Epithelial cell of alveolus of lung (primary cell): ENCODE data around the gene EIF3I. TPM values are rescaled to one million over a fixed set of nuclear protein-coding genes. Genes with fewer than 3 reads are reported as not detected.

Experiments
- total RNA-seq: library from RNA; depleted of rRNA; stranded (reverse); fragments of >200 nt; gene quantifications from 2 replicates; pipeline ENCODE4 v1.2.1, GENCODE V29; 2015

The EIF3I gene
- total RNA-seq = 255 and 401 TPM in 2 replicates

GRCh38 chr1:32221980-32222755 is at the start of gene EIF3I, which contains the start of gene TMEM234:
Gene EIF3I (plus strand): TSS chr1:32222407. CDS start chr1:32222442, 35 bp downstream.
Gene TMEM234 (minus strand): TSS chr1:32222353. CDS start chr1:32222322, 31 bp downstream.

GRCh38 chr1:32179443-32180185 is 42.6 kb upstream of the EIF3I start, which contains the start of gene TXLNA:
Gene TXLNA (plus strand): TSS chr1:32179675. CDS start chr1:32180346, 671 bp downstream.

DNA sequence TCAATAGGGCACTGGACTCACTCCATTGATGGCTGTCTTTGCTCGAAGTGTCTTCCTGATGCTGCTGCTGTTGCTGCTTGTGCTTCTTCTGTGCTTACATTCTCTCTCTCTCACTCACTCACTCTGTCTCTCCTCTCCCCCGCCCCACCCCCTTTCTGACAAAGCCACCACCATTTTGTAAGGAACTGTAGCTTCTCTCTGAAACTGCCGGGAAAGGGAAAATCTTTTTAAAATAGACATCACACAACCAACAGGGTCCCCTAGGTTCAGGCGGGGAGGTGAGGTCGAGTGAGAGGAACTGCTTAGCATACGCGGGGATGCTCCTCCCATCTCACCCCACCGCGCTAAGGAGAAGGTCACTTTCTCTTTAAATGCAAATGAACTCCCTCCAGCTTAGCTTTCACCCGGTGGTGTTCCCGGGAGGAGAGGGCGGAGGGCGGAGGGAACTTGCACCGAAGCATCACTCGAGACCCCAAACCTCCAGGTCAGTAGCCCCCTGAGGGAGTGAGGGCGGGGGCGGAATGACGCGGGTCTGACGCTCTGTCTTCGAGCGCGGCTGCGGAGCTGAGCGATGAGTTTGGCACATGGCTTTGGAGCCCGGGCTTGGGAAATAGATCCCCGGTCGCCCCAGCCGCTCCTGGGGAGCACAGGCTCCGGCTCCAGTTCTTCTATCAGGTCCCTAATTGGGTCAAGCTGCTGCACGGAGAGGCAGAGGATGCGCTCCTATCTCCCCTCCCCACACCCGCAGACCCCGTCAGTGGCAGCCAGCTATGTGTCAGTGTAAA is 21.8 kb upstream of the EIF3I start, which contains the start of gene CCDC28B:
Gene CCDC28B (plus strand): TSS at position 370 of the 785 bp plus-strand sequence. CDS start 1,341 bp downstream, outside the sequence.

GRCh38 chr1:32205401-32206370 is 16.5 kb upstream of the EIF3I start, which contains the start of gene IQCC:
Gene IQCC (plus strand): TSS chr1:32205671. CDS start chr1:32205682, 11 bp downstream.

GRCh38 chr1:32208891-32209328 is 13.3 kb upstream of the EIF3I start, which contains the start of gene DCDC2B:
Gene DCDC2B (plus strand): TSS chr1:32209089. CDS start chr1:32209094, 5 bp downstream.

DNA sequence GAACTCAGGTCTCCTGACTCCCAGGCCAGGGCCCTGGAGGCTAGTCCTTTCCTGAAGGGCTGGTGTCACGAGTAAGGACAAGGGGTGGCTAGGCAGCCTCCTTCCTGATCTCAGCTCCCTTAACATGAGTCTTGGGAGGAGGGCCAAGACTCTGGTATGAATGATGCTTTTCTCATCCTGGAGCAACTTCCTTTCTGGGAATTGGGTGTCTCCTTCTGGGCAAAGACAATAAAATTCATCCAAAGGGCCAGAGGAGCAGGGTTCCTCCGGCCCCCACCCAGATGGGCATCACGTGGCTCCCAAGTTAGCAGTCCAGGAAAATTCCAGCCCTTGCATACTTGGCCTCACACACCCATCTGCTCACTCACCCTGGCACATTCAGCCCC is 24.7 kb downstream of the EIF3I start, which contains the start of gene FAM167B:
Gene FAM167B (plus strand): TSS at position 335 of the 386 bp plus-strand sequence. CDS start 200 bp downstream, outside the sequence.

DNA sequence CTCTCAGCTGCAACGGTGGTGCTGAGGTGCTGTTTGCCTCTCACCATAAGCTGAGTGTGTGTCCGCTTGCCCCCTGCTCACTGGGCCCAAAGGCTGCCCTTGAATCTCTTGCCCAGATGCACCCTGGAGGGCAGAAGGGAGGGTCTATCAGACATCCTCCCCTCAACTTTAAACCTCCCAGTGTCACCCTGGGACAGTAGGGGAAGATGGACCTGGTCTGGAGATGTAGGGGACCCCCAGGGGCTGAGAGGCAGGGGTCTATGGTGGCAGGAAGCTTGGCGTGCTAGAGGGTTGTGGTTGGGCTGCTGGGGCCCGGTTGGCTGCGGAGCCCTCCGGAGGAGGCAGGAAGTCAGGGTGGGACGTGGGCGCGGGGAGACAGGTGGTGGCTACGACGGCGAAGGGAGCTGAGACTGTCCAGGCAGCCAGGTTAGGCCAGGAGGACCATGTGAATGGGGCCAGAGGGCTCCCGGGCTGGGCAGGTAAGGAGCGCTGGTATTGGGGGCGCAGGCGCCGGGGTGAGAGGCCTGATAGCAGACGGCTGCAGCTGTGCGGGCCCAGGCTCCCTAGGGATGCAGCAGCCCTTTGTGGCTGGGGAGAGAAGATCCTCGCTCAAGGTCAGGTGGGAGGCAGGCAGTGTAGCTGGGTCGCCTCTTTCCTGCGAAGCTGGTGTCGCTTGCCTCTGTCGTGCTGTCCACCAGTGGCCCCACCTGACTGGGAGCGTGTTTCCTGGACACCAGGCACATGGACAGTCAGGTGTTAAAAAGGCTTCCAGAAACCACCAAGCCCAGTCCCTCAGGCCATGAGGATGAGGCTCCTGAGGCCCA is 28.9 kb downstream of the EIF3I start, which contains the start of gene LCK:
Gene LCK (plus strand): TSS at position 373 of the 824 bp plus-strand sequence. CDS start 23,065 bp downstream, outside the sequence.

Other genes starting within 250 kb of the EIF3I start
- gene KHDRBS1, start 208.5 kb upstream of the EIF3I start, total RNA-seq = 95.3 and 161 TPM in 2 replicates
- 7.0 and 10.5 TPM in 2 replicates for gene TMEM39B, start 149.5 kb upstream of the EIF3I start, total RNA-seq
- gene KPNA6, start 114.4 kb upstream of the EIF3I start, total RNA-seq = 40.6 and 41.0 TPM in 2 replicates
- gene TXLNA, start 42.7 kb upstream of the EIF3I start, total RNA-seq = 54.1 and 56.9 TPM in 2 replicates
- 23.9 and 24.6 TPM in 2 replicates for gene CCDC28B, start 21.8 kb upstream of the EIF3I start, total RNA-seq
- gene IQCC, start 16.7 kb upstream of the EIF3I start, total RNA-seq = 3.2 and 4.6 TPM in 2 replicates
- not detected in 2 replicates for gene DCDC2B, start 13.3 kb upstream of the EIF3I start, total RNA-seq
- 12.4 and 20.0 TPM in 2 replicates for gene TMEM234, start 54 bp upstream of the EIF3I start, total RNA-seq
- 0.40 TPM in 1 of 2 replicates, not detected in the other for gene FAM167B, start 24.8 kb downstream of the EIF3I start, total RNA-seq
- 0.65 TPM in 1 of 2 replicates, not detected in the other for gene LCK, start 28.9 kb downstream of the EIF3I start, total RNA-seq
- 66.1 and 120 TPM in 2 replicates for gene HDAC1, start 69.7 kb downstream of the EIF3I start, total RNA-seq
- gene MARCKSL1, start 113.8 kb downstream of the EIF3I start, total RNA-seq = 121 and 127 TPM in 2 replicates
- 1.2 and 3.1 TPM in 2 replicates for gene FAM229A, start 140.1 kb downstream of the EIF3I start, total RNA-seq
- gene TSSK3, start 140.1 kb downstream of the EIF3I start, total RNA-seq = not detected in 2 replicates
- gene BSDC1, start 172.0 kb downstream of the EIF3I start, total RNA-seq = 53.8 and 59.6 TPM in 2 replicates
- not detected in 2 replicates for gene ZBTB8B, start 242.7 kb downstream of the EIF3I start, total RNA-seq